Ovary (tissue), 3 donors: ENCODE results near the gene BFSP2.

Experiments
- CTCF ChIP-seq, 3 donors: fragments of 450-650 bp in 2 of 3; fragments of 200-600 bp in 1 of 3; IDR thresholded peaks; one replicate each; pipeline versions ENCODE4 v1.5.1 to v1.8.0; 2016 to 2022; ENCODE audit warnings: antibody characterized with exemption in 3 of 3, mild to moderate bottlenecking in 1 of 3
- EP300 ChIP-seq: sonication (generic); formaldehyde crosslinking; IDR thresholded peaks from one replicate; pipeline ENCODE4 v1.6.1; 2017; ENCODE audit warnings: antibody characterized with exemption
- POLR2A ChIP-seq: fragments of 450-650 bp; IDR thresholded peaks from one replicate; pipeline ENCODE4 v1.6.1; 2017; ENCODE audit warnings: antibody characterized with exemption, mild to moderate bottlenecking, moderate library complexity
- donor health status: DM: no; HTN: no; CAD: no.

GRCh38 chr3:133393204-133393603 is 6.7 kb upstream of the BFSP2 start:
- TF ChIP-seq EP300 (no peak), POLR2A (no peak), CTCF (IDR thresholded peaks at IDR 0.05) (no peak)
